NB4 (cell line): ENCODE data around the gene PRDM1.

Source experiments
- DNase-seq: peaks from one replicate; pipeline ENCODE4 v3.0.0; 2010; ENCODE audit warnings: low read depth
- H3K4me3 ChIP-seq: one replicate; pipeline ENCODE4 v1.5.1; 2011; ENCODE audit warnings: mild to moderate bottlenecking, low read depth, low read length, moderate library complexity
- MYC ChIP-seq: IDR thresholded peaks from 2 replicates; pipeline ENCODE4 v1.6.1; 2011; ENCODE audit warnings: low read depth, low read length
- POLR2A ChIP-seq: IDR thresholded peaks from 2 replicates; pipeline ENCODE4 v1.6.1; 2011; ENCODE audit warnings: mild to moderate bottlenecking; ENCODE audit not compliant: insufficient read length; ENCODE audit errors: extremely low read depth
- TF ChIP-seq, protein P1 (sequence below): IDR thresholded peaks from one replicate; pipeline ENCODE4 v1.5.1; 2012; ENCODE audit warnings: low read depth, low read length
- TF ChIP-seq, protein P2 (sequence below): IDR thresholded peaks from 2 replicates; pipeline ENCODE4 v1.6.1; 2011; ENCODE audit warnings: low read depth, low read length

The PRDM1 gene

DNA sequence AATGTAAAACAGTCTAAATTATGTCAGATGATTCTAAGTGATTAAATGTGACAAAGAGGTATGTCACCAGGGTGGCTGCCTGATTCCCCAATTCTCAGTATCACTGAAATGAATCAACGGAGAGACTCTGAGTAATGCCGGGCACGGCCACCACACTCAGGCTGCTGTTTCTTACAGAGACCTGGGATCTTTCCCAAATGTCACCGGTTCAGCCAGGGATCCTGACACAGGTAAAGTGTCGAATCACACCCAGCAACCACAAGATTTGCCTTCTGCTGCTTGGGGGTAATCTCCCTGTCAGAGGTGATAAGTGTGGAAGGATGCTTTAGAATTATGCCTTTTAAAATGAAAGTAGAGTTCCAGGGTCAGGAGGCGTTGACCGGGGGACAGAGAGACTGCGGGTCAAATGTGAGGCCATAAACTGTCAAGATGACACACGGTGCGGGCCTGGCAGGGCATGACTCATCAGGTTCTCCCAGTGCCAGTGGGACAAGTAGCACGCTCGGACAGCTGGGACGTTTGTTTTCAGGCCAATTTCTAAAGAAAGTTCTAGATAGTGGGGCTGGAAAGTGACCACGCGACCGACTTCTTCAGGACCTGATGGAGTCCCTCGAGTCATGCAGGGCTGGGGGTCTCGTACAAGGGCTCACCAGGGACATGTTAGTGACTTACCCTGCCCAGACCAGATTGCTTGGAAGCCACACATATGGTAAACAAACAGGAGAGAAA, 48.9 kb downstream of the PRDM1 start:
- TF ChIP-seq POLR2A (no peak), MYC (no peak)
- TF ChIP-seq, protein P1, sequence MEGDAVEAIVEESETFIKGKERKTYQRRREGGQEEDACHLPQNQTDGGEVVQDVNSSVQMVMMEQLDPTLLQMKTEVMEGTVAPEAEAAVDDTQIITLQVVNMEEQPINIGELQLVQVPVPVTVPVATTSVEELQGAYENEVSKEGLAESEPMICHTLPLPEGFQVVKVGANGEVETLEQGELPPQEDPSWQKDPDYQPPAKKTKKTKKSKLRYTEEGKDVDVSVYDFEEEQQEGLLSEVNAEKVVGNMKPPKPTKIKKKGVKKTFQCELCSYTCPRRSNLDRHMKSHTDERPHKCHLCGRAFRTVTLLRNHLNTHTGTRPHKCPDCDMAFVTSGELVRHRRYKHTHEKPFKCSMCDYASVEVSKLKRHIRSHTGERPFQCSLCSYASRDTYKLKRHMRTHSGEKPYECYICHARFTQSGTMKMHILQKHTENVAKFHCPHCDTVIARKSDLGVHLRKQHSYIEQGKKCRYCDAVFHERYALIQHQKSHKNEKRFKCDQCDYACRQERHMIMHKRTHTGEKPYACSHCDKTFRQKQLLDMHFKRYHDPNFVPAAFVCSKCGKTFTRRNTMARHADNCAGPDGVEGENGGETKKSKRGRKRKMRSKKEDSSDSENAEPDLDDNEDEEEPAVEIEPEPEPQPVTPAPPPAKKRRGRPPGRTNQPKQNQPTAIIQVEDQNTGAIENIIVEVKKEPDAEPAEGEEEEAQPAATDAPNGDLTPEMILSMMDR = no peak
- TF ChIP-seq, protein P2, sequence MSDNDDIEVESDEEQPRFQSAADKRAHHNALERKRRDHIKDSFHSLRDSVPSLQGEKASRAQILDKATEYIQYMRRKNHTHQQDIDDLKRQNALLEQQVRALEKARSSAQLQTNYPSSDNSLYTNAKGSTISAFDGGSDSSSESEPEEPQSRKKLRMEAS = no peak
- H3K4me3 ChIP-seq = no peak overlapping the region
- DNase-seq = no peak

DNA sequence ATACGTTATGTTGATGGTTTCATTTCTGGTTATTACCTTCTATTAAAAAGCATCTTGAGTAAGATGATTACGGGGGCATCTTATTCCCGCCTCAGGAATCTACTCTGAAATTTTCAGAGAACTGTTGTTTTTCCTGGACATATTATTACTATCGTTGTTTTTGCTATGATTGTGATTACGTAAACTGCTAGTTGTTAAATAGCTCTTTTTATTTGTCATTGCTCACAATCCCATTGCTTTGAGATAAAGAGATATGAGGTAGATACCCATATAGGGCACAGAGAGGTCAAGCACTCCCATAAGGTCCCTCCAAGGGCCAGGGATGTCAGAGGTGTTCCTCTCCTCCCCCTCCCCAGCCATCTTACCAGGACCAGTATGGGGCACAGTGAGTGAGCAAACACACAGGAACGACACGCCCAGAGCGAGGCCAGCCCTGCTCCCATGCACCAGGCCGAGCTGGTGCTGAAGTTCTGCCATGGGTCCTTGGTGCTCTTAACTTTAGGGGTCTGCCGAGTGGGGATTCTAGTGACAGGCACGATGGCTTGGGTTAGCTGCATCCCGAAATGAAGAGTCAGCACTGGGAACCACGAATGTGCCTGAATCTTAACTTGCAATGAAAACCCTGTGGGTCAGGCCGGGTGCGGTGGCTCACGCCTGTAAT, 49.9 kb downstream of the PRDM1 start:
- H3K4me3 ChIP-seq = no peak overlapping the region
- DNase-seq = no peak
- TF ChIP-seq, protein P2 = no peak
- TF ChIP-seq, protein P1 = no peak
- TF ChIP-seq POLR2A (no peak), MYC (no peak)

DNA sequence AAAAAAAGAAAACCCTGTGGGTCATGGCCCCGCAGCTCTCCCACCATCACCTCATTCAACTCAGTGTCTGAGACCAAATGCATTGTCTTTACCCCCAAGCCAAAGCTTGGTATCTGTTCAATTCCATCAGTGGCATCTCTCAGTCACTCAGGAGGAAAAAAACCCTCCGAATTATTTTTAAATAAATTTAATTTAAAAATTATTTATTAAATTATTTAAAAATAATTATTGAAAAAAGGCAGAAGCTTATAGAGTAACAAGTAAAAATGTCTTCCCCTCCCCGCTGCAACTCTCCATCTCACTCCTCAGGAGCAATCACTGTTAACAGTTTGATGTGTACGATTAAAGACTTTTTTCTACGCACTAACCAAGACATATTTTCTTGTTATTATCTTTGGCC, 50.7 kb downstream of the PRDM1 start:
- DNase-seq = no peak
- TF ChIP-seq, protein P1 = no peak
- TF ChIP-seq, protein P2 = no peak
- TF ChIP-seq POLR2A = no peak
- H3K4me3 ChIP-seq = no peak overlapping the region

DNA sequence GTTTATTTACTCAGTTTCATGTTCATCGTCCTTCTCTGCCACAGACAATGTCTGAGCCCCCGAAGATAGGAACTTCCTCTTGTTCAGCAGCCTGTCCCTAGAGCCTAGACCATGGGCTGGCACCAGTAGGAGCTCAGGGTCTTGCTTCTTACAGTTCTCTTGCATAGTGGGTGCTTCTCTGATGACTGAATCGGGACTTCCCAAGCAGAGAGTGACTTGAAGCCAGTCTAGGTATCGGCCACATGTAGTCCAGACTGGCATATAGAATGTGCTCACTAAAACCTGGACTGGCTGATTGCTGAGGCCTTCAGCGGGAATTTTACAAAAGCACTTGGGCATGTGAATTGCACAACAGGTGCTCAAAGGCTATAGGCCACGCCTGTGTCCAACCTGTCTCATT, 52.0 kb downstream of the PRDM1 start:
- H3K4me3 ChIP-seq = no peak overlapping the region
- peak; percentile 45 for DNase-seq
- TF ChIP-seq POLR2A = no peak
- TF ChIP-seq, protein P2 = no peak
- no peak for TF ChIP-seq MYC
- TF ChIP-seq, protein P1 = no peak

DNA sequence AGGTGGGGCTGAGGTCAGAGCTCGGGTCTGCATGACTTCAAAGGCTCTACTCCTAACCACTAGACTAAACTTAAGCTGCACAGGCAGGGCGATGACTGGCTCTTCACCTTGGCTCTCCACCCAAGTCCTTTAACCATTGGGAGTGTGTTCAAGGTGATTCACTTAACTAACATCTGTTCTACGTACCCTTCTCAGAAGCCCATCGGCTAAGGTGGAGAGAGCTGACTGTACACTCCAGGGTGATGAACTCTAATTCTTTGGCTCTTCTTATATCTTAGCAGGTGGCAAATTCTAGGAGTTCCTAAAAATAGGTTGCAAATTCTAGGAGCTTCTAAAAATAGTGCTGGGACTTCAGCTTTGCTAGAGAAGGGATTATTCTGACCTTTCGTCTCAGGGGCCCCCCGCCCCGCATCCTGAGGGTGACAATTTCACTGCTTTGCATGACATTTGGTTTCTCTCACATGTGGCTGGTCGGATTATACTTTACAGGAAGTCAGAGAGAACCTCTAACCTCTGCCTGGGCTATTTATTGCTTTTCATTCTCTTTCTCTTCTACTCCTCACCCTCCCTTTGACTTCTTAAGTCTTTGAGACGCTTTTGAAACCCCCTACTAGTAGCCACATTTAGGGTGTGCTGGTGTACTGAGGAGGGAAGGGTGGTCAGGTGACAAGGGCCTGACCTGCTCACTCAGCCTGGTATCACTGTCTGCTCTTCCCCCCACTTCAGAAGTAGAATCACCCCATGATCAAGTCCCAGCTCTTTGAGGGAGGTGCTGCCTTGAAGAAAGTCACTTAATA, 55.5 kb downstream of the PRDM1 start:
- DNase-seq = no peak
- H3K4me3 ChIP-seq = no peak overlapping the region
- TF ChIP-seq, protein P2 = no peak
- TF ChIP-seq MYC (no peak), POLR2A (no peak)
- TF ChIP-seq, protein P1 = no peak
